Colonic mucosa (tissue), 4 donors: Measurements from ENCODE around the gene SLC2A8. TPM values are rescaled to one million over a fixed set of nuclear protein-coding genes. Genes with fewer than 3 reads are reported as not detected.

Source experiments
- DNase-seq: peaks from one replicate; pipeline ENCODE4 v3.0.0-alpha.2; 2020
- H3K27ac ChIP-seq: fragments of 200-600 bp; one replicate; pipeline ENCODE4 v1.8.0; 2021
- H3K27me3 ChIP-seq: fragments of 200-600 bp; one replicate; pipeline ENCODE4 v1.8.0; 2021
- H3K36me3 ChIP-seq: fragments of 200-600 bp; one replicate; pipeline ENCODE4 v1.8.0; 2021
- H3K4me1 ChIP-seq: fragments of 200-600 bp; one replicate; pipeline ENCODE4 v1.8.0; 2021; ENCODE audit warnings: mild to moderate bottlenecking
- H3K4me3 ChIP-seq: fragments of 200-600 bp; one replicate; pipeline ENCODE4 v1.8.0; 2021
- H3K9ac ChIP-seq, 2 donors: one replicate each; pipeline ENCODE4 v1.7.0; 2013; ENCODE audit warnings: control low read depth in 2 of 2, low read depth in 2 of 2, low read length in 2 of 2
- H3K9me3 ChIP-seq: fragments of 200-600 bp; one replicate; pipeline ENCODE4 v1.8.0; 2021
- CTCF ChIP-seq: fragments of 200-600 bp; IDR thresholded peaks from one replicate; pipeline ENCODE4 v1.8.0; 2022; ENCODE audit warnings: antibody characterized with exemption, mild to moderate bottlenecking
- intact Hi-C: fragments of 100-400 bp; cut with DNase I; formaldehyde crosslinking; loops from one replicate; pipeline ENCODE4 v1.14.1; 2022
- total RNA-seq, 2 donors: library from RNA; stranded (reverse); fragmentation: NEBNext Ultra II Directional in 1 of 2; extraction: Animal tissue kit (Norgen Biotek cat#: 25700) in 1 of 2; gene quantifications; one replicate each; pipeline ENCODE4 v1.2.1, GENCODE V29; 2021
- donor health status: healthy.
- donor health status: DM: no; HTN: no; CAD: no.
- donor health status: DM: no; HTN: no; CAD: no.

Gene SLC2A8
- total RNA-seq, 2 donors from 2014 or later, result 20.4 to 33.6 TPM

DNA sequence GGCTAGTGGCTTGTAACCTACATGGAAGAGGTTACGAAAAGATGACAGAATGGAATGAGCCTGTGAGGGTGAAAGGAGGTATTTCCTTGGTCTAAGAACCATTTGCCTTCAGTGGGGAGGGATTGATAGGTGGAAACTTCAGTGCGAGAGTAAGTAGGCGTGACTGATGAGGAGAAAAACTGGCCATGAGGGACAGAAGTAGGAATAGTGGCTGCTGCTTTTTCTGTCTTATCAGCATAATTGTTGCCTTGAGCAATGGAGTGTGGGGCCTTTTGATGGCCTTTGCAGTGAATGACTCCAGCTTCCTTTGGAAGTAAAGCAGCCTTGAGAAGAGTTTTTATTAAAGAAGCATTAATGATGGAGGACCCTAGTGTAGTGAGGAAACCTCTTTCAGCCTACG lies 18.2 kb downstream of the SLC2A8 start:
- intact Hi-C loops, result no loop called here
- Histone ChIP-seq H3K9ac (no peak overlapping the region), H3K27ac (no peak overlapping the region), H3K27me3 (no peaks in the 10 kb centered on the region), H3K9me3 (no peaks in the 10 kb centered on the region), H3K36me3 (no peaks in the 10 kb centered on the region), H3K4me1 (no peaks in the 10 kb centered on the region), H3K4me3 (no peak overlapping the region)
- no peak for TF ChIP-seq CTCF
- no peak for DNase-seq

GRCh38 chr9:127415657-127416056 lies 18.7 kb downstream of the SLC2A8 start:
- TF ChIP-seq CTCF, result no peak
- intact Hi-C loops, result no loop called here
- no peak for DNase-seq
- H3K27ac ChIP-seq, result no peak overlapping the region
- no peak overlapping the region for H3K4me3 ChIP-seq
- H3K9ac ChIP-seq, result no peak overlapping the region
- no peaks in the 10 kb centered on the region for H3K4me1 ChIP-seq
- H3K27me3 ChIP-seq, result no peaks in the 10 kb centered on the region
- H3K9me3 ChIP-seq, result no peaks in the 10 kb centered on the region
- H3K36me3 ChIP-seq, result no peaks in the 10 kb centered on the region

GRCh38 chr9:127417131-127418036 lies 20.4 kb downstream of the SLC2A8 start:
- intact Hi-C loops, result no loop called here
- H3K9me3 ChIP-seq, result no peaks in the 10 kb centered on the region
- no peak overlapping the region for H3K4me3 ChIP-seq
- no peak for TF ChIP-seq CTCF
- DNase-seq, result no peak
- H3K4me1 ChIP-seq, result peaks cover 7% of the 10 kb centered on the region
- no peaks in the 10 kb centered on the region for H3K27me3 ChIP-seq
- no peak overlapping the region for H3K9ac ChIP-seq
- no peak overlapping the region for H3K27ac ChIP-seq
- no peaks in the 10 kb centered on the region for H3K36me3 ChIP-seq

DNA sequence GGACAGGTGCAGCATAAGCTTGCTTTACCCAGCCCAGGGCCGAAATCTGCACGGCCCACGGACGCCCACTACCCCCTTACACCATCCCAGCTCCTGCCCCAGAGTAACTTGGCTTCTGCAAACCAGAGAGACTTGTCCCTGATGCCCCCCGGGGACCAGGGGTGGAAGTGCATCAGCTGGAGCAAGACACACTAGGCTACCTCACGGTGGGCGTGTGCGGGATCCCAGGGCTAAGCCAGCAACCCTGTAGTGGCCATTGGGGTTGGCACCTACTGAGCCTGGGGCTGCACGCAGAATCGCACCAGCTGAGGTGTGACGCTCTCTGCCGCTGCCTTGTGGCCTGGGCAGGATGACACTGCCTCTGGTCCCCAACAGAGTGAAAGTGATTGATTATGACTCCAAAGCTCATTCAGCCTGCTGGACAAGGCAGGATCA lies 21.1 kb downstream of the SLC2A8 start:
- Histone ChIP-seq H3K4me1 (peaks cover 14% of the 10 kb centered on the region), H3K4me3 (no peak overlapping the region), H3K9me3 (no peaks in the 10 kb centered on the region), H3K27ac (no peak overlapping the region), H3K36me3 (no peaks in the 10 kb centered on the region), H3K27me3 (no peaks in the 10 kb centered on the region), H3K9ac (no peak overlapping the region)
- no peak for DNase-seq
- intact Hi-C loops, result no loop called here
- TF ChIP-seq CTCF, result no peak

DNA sequence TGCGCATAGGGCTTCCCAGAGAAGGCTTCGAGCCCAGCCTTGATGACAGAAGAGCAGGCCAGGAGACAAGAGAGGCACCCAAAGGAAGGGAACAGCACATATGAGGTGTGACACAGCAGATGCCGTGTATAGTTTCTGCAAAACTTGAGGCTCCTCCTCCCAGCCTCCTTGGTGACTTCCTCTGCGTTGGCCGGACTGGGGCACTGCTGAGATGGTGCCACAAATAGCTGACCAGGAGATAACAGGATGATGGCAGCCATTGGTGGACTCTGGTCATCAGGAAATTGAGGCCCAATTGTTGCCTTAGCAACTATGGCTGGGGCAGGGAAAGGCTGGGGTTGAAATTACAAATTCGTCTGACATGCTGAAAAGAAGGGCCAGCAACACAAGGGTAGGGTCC lies 22.4 kb downstream of the SLC2A8 start:
- DNase-seq, result no peak
- no peaks in the 10 kb centered on the region for H3K9me3 ChIP-seq
- no peak overlapping the region for H3K27ac ChIP-seq
- peaks cover 15% of the 10 kb centered on the region for H3K4me1 ChIP-seq
- TF ChIP-seq CTCF, result no peak
- no peaks in the 10 kb centered on the region for H3K36me3 ChIP-seq
- no peak overlapping the region for H3K4me3 ChIP-seq
- intact Hi-C loops, result no loop called here
- peak overlapping the region in 1 of 2 donors; percentile 80 for H3K9ac ChIP-seq
- no peaks in the 10 kb centered on the region for H3K27me3 ChIP-seq
